PC-9 (cell line): ENCODE measurements around the gene RYR1. TPM values are rescaled to one million over a fixed set of nuclear protein-coding genes. Genes with fewer than 3 reads are reported as not detected.
"Not testable (repeated sequence)": the region's sequence is repeated elsewhere in the genome, so short reads cannot be mapped to it uniquely, and the experiment has no call there.

Experiments
- BruUV-seq: library from RNA; stranded (reverse); fragments of 400-500 nt; replicated peaks from 2 replicates; lab custom pipeline; 2021; lab: Mats Ljungman, UMichigan
- CTCF ChIA-PET: fragments of 300-600 bp; sonication (Branson Sonifier 250); formaldehyde crosslinking; loops from one replicate; lab custom pipeline; 2022; ENCODE audit warnings: antibody characterized with exemption; lab: Charles Lee
- POLR2A ChIA-PET: fragments of 300-600 bp; sonication (Branson Sonifier 250); formaldehyde crosslinking; loops from one replicate; lab custom pipeline; 2022; ENCODE audit warnings: antibody characterized with exemption; ENCODE audit not compliant: unreplicated experiment; lab: Charles Lee
- DNase-seq, 2 experiments: peaks; one replicate each; pipeline versions ENCODE4 v3.0.0 to v3.0.0-alpha.2; 2015 to 2022; ENCODE audit warnings: mixed read lengths in 1 of 2
- H2AFZ ChIP-seq: fragments of 200-600 bp; sonication (generic); 2 replicates; pipeline ENCODE4 v1.8.1; 2017; ENCODE audit warnings: antibody characterized with exemption
- H3F3A ChIP-seq: fragments of 200-600 bp; sonication (generic); 2 replicates; pipeline ENCODE4 v1.8.1; 2017; ENCODE audit warnings: antibody characterized with exemption, mild to moderate bottlenecking, low read depth; ENCODE audit not compliant: insufficient read depth
- H3K27ac ChIP-seq: fragments of 200-600 bp; sonication (generic); 2 replicates; pipeline ENCODE4 v1.6.1; 2016; ENCODE audit warnings: mixed run types
- H3K27me3 ChIP-seq: fragments of 200-600 bp; sonication (generic); 2 replicates; pipeline ENCODE4 v1.6.1; 2016; ENCODE audit warnings: low read depth, mixed run types; ENCODE audit not compliant: insufficient read depth
- H3K36me3 ChIP-seq: fragments of 200-600 bp; sonication (generic); 2 replicates; pipeline ENCODE4 v1.6.1; 2016; ENCODE audit warnings: low read depth, mixed run types
- H3K4me1 ChIP-seq: fragments of 200-600 bp; sonication (generic); replicated peaks from 2 replicates; pipeline ENCODE4 v1.6.1; 2016; ENCODE audit warnings: mixed run types; ENCODE audit not compliant: insufficient read depth
- H3K4me2 ChIP-seq: fragments of 200-600 bp; sonication (generic); 2 replicates; pipeline ENCODE4 v1.6.1; 2017; ENCODE audit warnings: mixed run types
- H3K4me3 ChIP-seq: fragments of 200-600 bp; sonication (generic); 2 replicates; pipeline ENCODE4 v1.6.1; 2016; ENCODE audit warnings: mixed run types
- H3K79me2 ChIP-seq: fragments of 200-600 bp; sonication (generic); 2 replicates; pipeline ENCODE4 v1.6.1; 2017; ENCODE audit warnings: low read depth, mixed run types
- H3K9me2 ChIP-seq: fragments of 200-600 bp; sonication (generic); 2 replicates; pipeline ENCODE4 v1.8.1; 2017; ENCODE audit warnings: mild to moderate bottlenecking; ENCODE audit not compliant: insufficient read depth
- H3K9me3 ChIP-seq: fragments of 200-600 bp; sonication (generic); 2 replicates; pipeline ENCODE4 v1.8.1; 2016; ENCODE audit warnings: low read depth; ENCODE audit not compliant: insufficient read depth
- H4K20me1 ChIP-seq: fragments of 200-600 bp; sonication (generic); 2 replicates; pipeline ENCODE4 v1.8.1; 2017; ENCODE audit not compliant: insufficient read depth
- EZH2 ChIP-seq: fragments of 200-600 bp; sonication (generic); IDR thresholded peaks from 2 replicates; pipeline ENCODE4 v1.8.0; 2017; ENCODE audit warnings: antibody characterized with exemption, low read depth
- intact Hi-C: fragments of 100-400 bp; cut with micrococcal nuclease; formaldehyde crosslinking; loops from one replicate; pipeline ENCODE4 v1.10.0; 2022; ENCODE audit not compliant: unreplicated experiment
- total RNA-seq: library from RNA; stranded (reverse); gene quantifications from 2 replicates; pipeline ENCODE4 v1.2.3, GENCODE V29; 2021
- TF ChIP-seq, protein P1 (sequence below): fragments of 200-600 bp; sonication (generic); conservative IDR thresholded peaks from 2 replicates; pipeline ENCODE4 v1.6.1; 2017; ENCODE audit warnings: mixed run types, antibody characterized with exemption, mild to moderate bottlenecking, moderate library complexity

Gene RYR1
- total RNA-seq, 1 experiment from 2014 or later: 1.0 TPM

DNA sequence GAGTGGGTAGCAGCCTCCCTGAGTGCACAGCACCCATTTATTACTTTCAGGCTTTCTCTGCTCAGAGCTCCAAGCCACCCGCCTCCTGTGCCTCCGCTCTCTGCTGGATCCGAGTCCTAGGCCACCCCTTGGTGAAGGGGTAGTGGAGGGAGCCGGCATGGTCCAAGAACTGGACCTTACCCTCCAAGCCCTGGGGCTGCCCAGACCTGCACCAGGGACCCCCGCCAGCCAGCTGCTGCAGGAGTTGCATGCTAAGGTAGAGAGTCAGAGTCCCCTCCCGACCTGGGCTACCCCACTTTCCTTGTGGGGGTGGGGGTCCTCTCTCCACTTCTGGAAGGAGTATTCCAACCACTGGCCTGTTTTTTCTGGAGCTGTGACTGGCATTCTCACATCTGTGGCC, 28.6 kb upstream of the RYR1 start:
- intact Hi-C loops: loop anchor here (5.0 to 10.0 kb wide), 2 partner anchors 173 to 430 kb away; partner anchors contain the start of gene ECH1
- CTCF ChIA-PET: no interaction called here

GRCh38 chr19:38405276-38405675, 28.2 kb upstream of the RYR1 start:
- no peak overlapping the region for H3K4me3 ChIP-seq
- H3K36me3 ChIP-seq: no peaks in the 10 kb centered on the region
- no peaks in the 10 kb centered on the region for H3K27me3 ChIP-seq
- H3K4me1 ChIP-seq: peaks cover 8% of the 10 kb centered on the region; the same call in 1 of the 2 replicates
- BruUV-seq: no TSS peak
- H3F3A ChIP-seq: no peaks in the 10 kb centered on the region
- intact Hi-C loops: loop anchor here (10.0 kb wide), 1 partner anchor 430 kb away; the partner anchor contains the start of gene ECH1
- 0 out of 2 replicates have a peak, but pooled peaks cover 4% of the 10 kb centered on the region for H3K79me2 ChIP-seq
- ChIA-PET CTCF (interaction anchor here (0.6 kb wide), 1 partner anchor 292 kb away, joined by 3 read pairs; no protein-coding TSS in a partner anchor), POLR2A (interaction anchor here (0.6 kb wide), 1 partner anchor 495 kb away, joined by 6 read pairs; the partner anchor contains the start of gene NFKBIB)
- H4K20me1 ChIP-seq: no peaks in the 10 kb centered on the region
- TF ChIP-seq, protein P1, sequence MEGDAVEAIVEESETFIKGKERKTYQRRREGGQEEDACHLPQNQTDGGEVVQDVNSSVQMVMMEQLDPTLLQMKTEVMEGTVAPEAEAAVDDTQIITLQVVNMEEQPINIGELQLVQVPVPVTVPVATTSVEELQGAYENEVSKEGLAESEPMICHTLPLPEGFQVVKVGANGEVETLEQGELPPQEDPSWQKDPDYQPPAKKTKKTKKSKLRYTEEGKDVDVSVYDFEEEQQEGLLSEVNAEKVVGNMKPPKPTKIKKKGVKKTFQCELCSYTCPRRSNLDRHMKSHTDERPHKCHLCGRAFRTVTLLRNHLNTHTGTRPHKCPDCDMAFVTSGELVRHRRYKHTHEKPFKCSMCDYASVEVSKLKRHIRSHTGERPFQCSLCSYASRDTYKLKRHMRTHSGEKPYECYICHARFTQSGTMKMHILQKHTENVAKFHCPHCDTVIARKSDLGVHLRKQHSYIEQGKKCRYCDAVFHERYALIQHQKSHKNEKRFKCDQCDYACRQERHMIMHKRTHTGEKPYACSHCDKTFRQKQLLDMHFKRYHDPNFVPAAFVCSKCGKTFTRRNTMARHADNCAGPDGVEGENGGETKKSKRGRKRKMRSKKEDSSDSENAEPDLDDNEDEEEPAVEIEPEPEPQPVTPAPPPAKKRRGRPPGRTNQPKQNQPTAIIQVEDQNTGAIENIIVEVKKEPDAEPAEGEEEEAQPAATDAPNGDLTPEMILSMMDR: no peak
- no peak for TF ChIP-seq EZH2
- no peak overlapping the region for H2AFZ ChIP-seq
- H3K9me2 ChIP-seq: no peaks in the 10 kb centered on the region
- H3K27ac ChIP-seq: no peak overlapping the region
- DNase-seq: no peak
- no peak overlapping the region for H3K4me2 ChIP-seq
- no peaks in the 10 kb centered on the region for H3K9me3 ChIP-seq

More for the DNA sequence above, 28.6 kb upstream of the RYR1 start:
- H3K27me3 ChIP-seq: no peaks in the 10 kb centered on the region
- no TSS peak for BruUV-seq
- no peaks in the 10 kb centered on the region for H3K36me3 ChIP-seq
- no peaks in the 10 kb centered on the region for H3K9me2 ChIP-seq
- H3K4me2 ChIP-seq: no peak overlapping the region
- TF ChIP-seq, protein P1: no peak
- no peak overlapping the region for H3K27ac ChIP-seq
- DNase-seq: no peak
- POLR2A ChIA-PET: interaction anchor here (0.7 kb wide), 1 partner anchor 43 kb away, joined by 8 read pairs; no protein-coding TSS in a partner anchor
- no peak overlapping the region for H2AFZ ChIP-seq
- H3K79me2 ChIP-seq: 0 out of 2 replicates have a peak, but pooled peaks cover 4% of the 10 kb centered on the region
- H3F3A ChIP-seq: no peaks in the 10 kb centered on the region
- H3K4me1 ChIP-seq: peaks cover 8% of the 10 kb centered on the region; the same call in 1 of the 2 replicates
- H3K4me3 ChIP-seq: no peak overlapping the region
- H3K9me3 ChIP-seq: no peaks in the 10 kb centered on the region
- no peaks in the 10 kb centered on the region for H4K20me1 ChIP-seq

GRCh38 chr19:38409631-38410133, 23.8 kb upstream of the RYR1 start:
- TF ChIP-seq, protein P1: no peak
- TF ChIP-seq EZH2: no peak
- ChIA-PET POLR2A (no interaction called here), CTCF (interaction anchor here (0.7 kb wide), 1 partner anchor 829 kb away, joined by 6 read pairs; no protein-coding TSS in a partner anchor)
- Histone ChIP-seq H4K20me1 (no peaks in the 10 kb centered on the region), H3K27ac (no peak overlapping the region), H2AFZ (no peak overlapping the region), H3K27me3 (no peaks in the 10 kb centered on the region), H3K9me2 (no peaks in the 10 kb centered on the region), H3K9me3 (no peaks in the 10 kb centered on the region), H3K4me2 (no peak overlapping the region), H3K79me2 (no peaks in the 10 kb centered on the region), H3F3A (no peaks in the 10 kb centered on the region), H3K4me3 (no peak overlapping the region), H3K36me3 (no peaks in the 10 kb centered on the region), H3K4me1 (no peaks in the 10 kb centered on the region)
- DNase-seq: no peak
- BruUV-seq: no TSS peak
- intact Hi-C loops: loop anchor here (10.0 kb wide), 1 partner anchor 425 kb away; the partner anchor contains the start of gene ECH1

GRCh38 chr19:38410407-38410806, 23.1 kb upstream of the RYR1 start:
- H3K9me3 ChIP-seq, POLR2A ChIA-PET, intact Hi-C loops, H3K4me3 ChIP-seq, H3F3A ChIP-seq, H3K79me2 ChIP-seq, DNase-seq, BruUV-seq, H2AFZ ChIP-seq, H3K4me2 ChIP-seq, H3K4me1 ChIP-seq, H3K27ac ChIP-seq, H4K20me1 ChIP-seq, H3K9me2 ChIP-seq, H3K27me3 ChIP-seq, H3K36me3 ChIP-seq: not testable (repeated sequence)
- CTCF ChIA-PET: interaction anchor here (0.7 kb wide), 1 partner anchor 828 kb away, joined by 6 read pairs; no protein-coding TSS in a partner anchor
